Astrocyte (in vitro differentiated cells and primary cell): ENCODE data around the gene HIVEP2. TPM values are rescaled to one million over a fixed set of nuclear protein-coding genes. Genes with fewer than 3 reads are reported as not detected.

Source experiments
- DNase-seq: peaks from one replicate; pipeline ENCODE4 v3.0.0-alpha.2; 2010; ENCODE audit warnings: low read depth
- FAIRE-seq: peaks from 2 replicates; lab custom pipeline; 2011; peaks lifted over from hg19 to GRCh38; lab: Jason Lieb, UNC
- H2AFZ ChIP-seq: 2 replicates; pipeline ENCODE4 v1.6.0; 2012; ENCODE audit warnings: low read depth, low read length, inconsistent platforms
- H3K27ac ChIP-seq: 2 replicates; pipeline ENCODE4 v1.5.1; 2011; ENCODE audit warnings: low read depth, low read length, inconsistent platforms
- H3K27me3 ChIP-seq: 2 replicates; pipeline ENCODE4 v1.6.0; 2011; ENCODE audit warnings: low read length, inconsistent platforms; ENCODE audit not compliant: insufficient read depth
- H3K36me3 ChIP-seq: 2 replicates; pipeline ENCODE4 v1.5.1; 2011; ENCODE audit warnings: low read length, inconsistent platforms; ENCODE audit not compliant: insufficient read depth
- H3K4me1 ChIP-seq: 2 replicates; pipeline ENCODE4 v1.5.1; 2011; ENCODE audit warnings: low read length, inconsistent platforms; ENCODE audit not compliant: insufficient read depth
- H3K4me2 ChIP-seq: 2 replicates; pipeline ENCODE4 v1.6.0; 2012; ENCODE audit warnings: low read length, inconsistent platforms
- H3K4me3 ChIP-seq: 2 replicates; pipeline ENCODE4 v1.5.1; 2011; ENCODE audit warnings: low read depth, mild to moderate bottlenecking, low read length, inconsistent platforms; ENCODE audit not compliant: insufficient read depth
- H3K79me2 ChIP-seq: 2 replicates; pipeline ENCODE4 v1.6.0; 2012; ENCODE audit warnings: mild to moderate bottlenecking, low read length, inconsistent platforms; ENCODE audit not compliant: insufficient read depth
- H3K9ac ChIP-seq: 2 replicates; pipeline ENCODE4 v1.6.0; 2012; ENCODE audit warnings: mild to moderate bottlenecking, low read length, inconsistent platforms
- H3K9me3 ChIP-seq: 2 replicates; pipeline ENCODE4 v1.5.1; 2012; ENCODE audit warnings: low read depth, mild to moderate bottlenecking, low read length, inconsistent platforms; ENCODE audit not compliant: insufficient read depth
- H4K20me1 ChIP-seq: 2 replicates; pipeline ENCODE4 v1.6.0; 2012; ENCODE audit warnings: low read length, inconsistent platforms; ENCODE audit not compliant: insufficient read depth
- H3K27ac Mint-ChIP-seq: one replicate; pipeline ENCODE4 v1.8.0; 2021; ENCODE audit warnings: mild to moderate bottlenecking, mixed read lengths; ENCODE audit not compliant: unreplicated experiment
- H3K27me3 Mint-ChIP-seq: one replicate; pipeline ENCODE4 v1.8.0; 2021; ENCODE audit warnings: low read depth, mixed read lengths; ENCODE audit not compliant: unreplicated experiment
- H3K36me3 Mint-ChIP-seq: one replicate; pipeline ENCODE4 v1.8.0; 2021; ENCODE audit warnings: low read depth, mixed read lengths; ENCODE audit not compliant: unreplicated experiment
- H3K4me1 Mint-ChIP-seq: one replicate; pipeline ENCODE4 v1.8.0; 2021; ENCODE audit warnings: low read depth, mixed read lengths; ENCODE audit not compliant: unreplicated experiment
- H3K4me3 Mint-ChIP-seq: one replicate; pipeline ENCODE4 v1.8.0; 2021; ENCODE audit warnings: mild to moderate bottlenecking, moderate library complexity, mixed read lengths; ENCODE audit not compliant: unreplicated experiment
- H3K9me3 Mint-ChIP-seq: one replicate; pipeline ENCODE4 v1.8.0; 2021; ENCODE audit warnings: mild to moderate bottlenecking, mixed read lengths; ENCODE audit not compliant: unreplicated experiment
- EZH2 ChIP-seq: IDR thresholded peaks from 2 replicates; pipeline ENCODE4 v1.6.1; 2012; ENCODE audit warnings: mild to moderate bottlenecking, low read length, inconsistent platforms; ENCODE audit not compliant: insufficient read depth
- total RNA-seq: library from RNA; stranded (reverse); gene quantifications from 2 replicates; pipeline ENCODE4 v1.2.1, GENCODE V29; 2021
- TF ChIP-seq, protein P1 (sequence below): IDR thresholded peaks from 2 replicates; pipeline ENCODE4 v1.5.1; 2011; ENCODE audit warnings: low read depth, mild to moderate bottlenecking, inconsistent platforms, low read length, moderate library complexity; ENCODE audit not compliant: insufficient read depth

Gene HIVEP2
- total RNA-seq, 1 donor from 2014 or later = 21.2 TPM

DNA sequence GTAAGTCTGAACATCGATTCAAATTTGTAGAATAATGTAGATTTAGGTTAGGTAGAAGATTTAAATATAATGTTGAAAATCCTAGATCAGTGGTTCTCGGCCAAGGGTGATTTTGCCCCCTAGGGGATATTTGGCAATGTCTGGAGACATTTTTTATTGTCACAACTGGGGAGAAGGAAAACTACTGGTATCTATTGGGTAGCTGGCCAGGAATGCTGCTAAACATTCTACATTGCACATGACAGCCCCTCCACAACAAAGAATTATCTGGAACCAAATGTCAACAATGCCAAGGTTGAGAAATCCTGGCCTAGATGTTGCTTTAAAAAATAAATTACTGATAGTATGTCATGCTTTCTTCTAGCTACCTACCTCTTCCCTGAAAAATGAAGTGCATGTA lies 76.1 kb downstream of the HIVEP2 start:
- Mint-ChIP-seq H3K4me3 (no peak overlapping the region), H3K27me3 (no peaks in the 10 kb centered on the region), H3K9me3 (no peaks in the 10 kb centered on the region), H3K4me1 (peaks cover 45% of the 10 kb centered on the region), H3K36me3 (no peaks in the 10 kb centered on the region), H3K27ac (no peak overlapping the region)
- no peaks in the 10 kb centered on the region for H3K27me3 ChIP-seq
- no peaks in the 10 kb centered on the region for H3K36me3 ChIP-seq
- TF ChIP-seq EZH2 = no peak
- TF ChIP-seq, protein P1, sequence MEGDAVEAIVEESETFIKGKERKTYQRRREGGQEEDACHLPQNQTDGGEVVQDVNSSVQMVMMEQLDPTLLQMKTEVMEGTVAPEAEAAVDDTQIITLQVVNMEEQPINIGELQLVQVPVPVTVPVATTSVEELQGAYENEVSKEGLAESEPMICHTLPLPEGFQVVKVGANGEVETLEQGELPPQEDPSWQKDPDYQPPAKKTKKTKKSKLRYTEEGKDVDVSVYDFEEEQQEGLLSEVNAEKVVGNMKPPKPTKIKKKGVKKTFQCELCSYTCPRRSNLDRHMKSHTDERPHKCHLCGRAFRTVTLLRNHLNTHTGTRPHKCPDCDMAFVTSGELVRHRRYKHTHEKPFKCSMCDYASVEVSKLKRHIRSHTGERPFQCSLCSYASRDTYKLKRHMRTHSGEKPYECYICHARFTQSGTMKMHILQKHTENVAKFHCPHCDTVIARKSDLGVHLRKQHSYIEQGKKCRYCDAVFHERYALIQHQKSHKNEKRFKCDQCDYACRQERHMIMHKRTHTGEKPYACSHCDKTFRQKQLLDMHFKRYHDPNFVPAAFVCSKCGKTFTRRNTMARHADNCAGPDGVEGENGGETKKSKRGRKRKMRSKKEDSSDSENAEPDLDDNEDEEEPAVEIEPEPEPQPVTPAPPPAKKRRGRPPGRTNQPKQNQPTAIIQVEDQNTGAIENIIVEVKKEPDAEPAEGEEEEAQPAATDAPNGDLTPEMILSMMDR = no peak
- no peak overlapping the region for H3K9ac ChIP-seq
- no peak for DNase-seq
- H4K20me1 ChIP-seq = peaks cover 4% of the 10 kb centered on the region
- H3K4me3 ChIP-seq = no peak overlapping the region
- H3K79me2 ChIP-seq = peaks cover 74% of the 10 kb centered on the region
- peaks cover 12% of the 10 kb centered on the region for H3K4me1 ChIP-seq
- H2AFZ ChIP-seq = no peak overlapping the region
- no peak overlapping the region for H3K4me2 ChIP-seq
- FAIRE-seq = no peak
- H3K27ac ChIP-seq = no peak overlapping the region
- no peaks in the 10 kb centered on the region for H3K9me3 ChIP-seq

DNA sequence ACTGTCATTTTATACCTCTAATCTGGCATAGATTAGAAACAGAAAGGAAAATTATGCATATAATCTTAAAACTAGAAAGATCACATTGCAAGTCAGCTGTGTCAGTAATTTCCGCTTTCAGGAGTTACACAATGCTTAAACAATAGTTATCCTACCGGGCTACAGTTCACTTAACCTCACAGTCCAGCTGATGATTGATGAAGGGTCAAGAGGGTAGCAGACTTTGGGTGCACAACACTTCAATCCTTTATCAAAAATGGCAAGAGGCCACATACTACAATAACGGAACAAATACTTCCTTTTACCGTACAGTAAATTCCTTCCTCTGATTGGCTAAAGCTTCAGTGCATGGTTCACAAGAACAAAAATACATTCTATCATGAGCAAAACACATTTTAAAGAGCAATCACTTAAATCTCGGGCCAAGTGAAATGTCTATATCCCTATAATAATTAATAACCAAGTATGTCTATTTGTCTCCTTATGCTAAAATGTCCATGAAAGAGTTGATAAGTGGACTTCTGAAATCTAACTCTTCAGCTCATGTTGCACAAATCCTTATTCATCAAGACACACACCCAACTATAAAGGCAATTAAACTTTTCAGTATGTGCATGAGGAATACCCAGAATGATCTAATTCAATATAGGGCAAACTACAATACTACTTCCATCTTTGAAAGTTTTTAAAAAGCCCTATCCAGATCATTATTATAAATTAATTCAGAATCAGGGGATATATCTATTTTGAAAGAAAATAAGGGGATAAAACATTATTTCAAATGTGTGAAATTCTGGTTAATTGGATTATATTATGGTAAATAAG lies 76.8 kb downstream of the HIVEP2 start:
- Mint-ChIP-seq H3K4me1 (peaks cover 44% of the 10 kb centered on the region), H3K9me3 (no peaks in the 10 kb centered on the region), H3K27ac (no peak overlapping the region), H3K27me3 (no peaks in the 10 kb centered on the region), H3K4me3 (no peak overlapping the region), H3K36me3 (no peaks in the 10 kb centered on the region)
- Histone ChIP-seq H3K27me3 (no peaks in the 10 kb centered on the region), H3K79me2 (peaks cover 68% of the 10 kb centered on the region), H3K9ac (no peak overlapping the region), H3K4me3 (no peak overlapping the region), H2AFZ (no peak overlapping the region), H4K20me1 (peaks cover 5% of the 10 kb centered on the region), H3K27ac (no peak overlapping the region), H3K36me3 (no peaks in the 10 kb centered on the region), H3K9me3 (no peaks in the 10 kb centered on the region), H3K4me1 (peaks cover 12% of the 10 kb centered on the region), H3K4me2 (no peak overlapping the region)
- DNase-seq = peak; percentile 95
- FAIRE-seq = no peak
- no peak for TF ChIP-seq EZH2
- TF ChIP-seq, protein P1 = no peak

DNA sequence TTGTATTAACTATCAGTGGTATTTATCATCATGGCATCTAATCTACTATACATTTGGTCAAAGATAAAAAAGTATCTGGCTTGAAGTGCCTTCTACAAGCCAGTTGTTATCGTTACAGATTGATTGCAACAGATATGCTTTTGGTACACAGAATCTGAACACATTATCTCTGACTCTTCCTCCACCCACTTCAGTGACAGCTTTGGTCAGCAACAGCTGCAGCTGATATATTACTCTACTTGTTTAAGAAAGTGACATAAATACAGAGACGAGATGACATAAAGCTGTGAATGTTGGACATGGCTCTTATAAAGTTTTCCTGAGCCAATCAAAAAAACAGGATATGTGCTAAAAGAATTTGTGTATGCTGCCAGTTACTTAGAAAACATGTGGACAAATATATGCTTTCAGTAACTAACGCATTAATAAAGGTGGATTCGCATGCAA lies 77.6 kb downstream of the HIVEP2 start:
- Mint-ChIP-seq H3K27ac (no peak overlapping the region), H3K4me3 (no peak overlapping the region), H3K27me3 (no peaks in the 10 kb centered on the region), H3K9me3 (no peaks in the 10 kb centered on the region), H3K4me1 (peaks cover 37% of the 10 kb centered on the region), H3K36me3 (no peaks in the 10 kb centered on the region)
- Histone ChIP-seq H3K9me3 (no peaks in the 10 kb centered on the region), H3K36me3 (no peaks in the 10 kb centered on the region), H3K9ac (no peak overlapping the region), H3K4me3 (no peak overlapping the region), H2AFZ (no peak overlapping the region), H4K20me1 (peaks cover 5% of the 10 kb centered on the region), H3K4me1 (peaks cover 10% of the 10 kb centered on the region), H3K79me2 (peaks cover 61% of the 10 kb centered on the region), H3K4me2 (no peak overlapping the region), H3K27ac (no peak overlapping the region), H3K27me3 (no peaks in the 10 kb centered on the region)
- FAIRE-seq (no peak), DNase-seq (peak; percentile 36)
- TF ChIP-seq, protein P1 = no peak
- TF ChIP-seq EZH2 = no peak
